GOT3 (cell line): Measurements from ENCODE around the gene NOS2.
"Not testable (repeated sequence)": the region's sequence is repeated elsewhere in the genome, so short reads cannot be mapped to it uniquely, and the experiment has no call there.

Experiments used
- DNase-seq: peaks from one replicate; lab custom pipeline; 2025; ENCODE audit warnings: mixed read lengths; lab: John Stamatoyannopoulos, UW

NOS2 gene

DNA sequence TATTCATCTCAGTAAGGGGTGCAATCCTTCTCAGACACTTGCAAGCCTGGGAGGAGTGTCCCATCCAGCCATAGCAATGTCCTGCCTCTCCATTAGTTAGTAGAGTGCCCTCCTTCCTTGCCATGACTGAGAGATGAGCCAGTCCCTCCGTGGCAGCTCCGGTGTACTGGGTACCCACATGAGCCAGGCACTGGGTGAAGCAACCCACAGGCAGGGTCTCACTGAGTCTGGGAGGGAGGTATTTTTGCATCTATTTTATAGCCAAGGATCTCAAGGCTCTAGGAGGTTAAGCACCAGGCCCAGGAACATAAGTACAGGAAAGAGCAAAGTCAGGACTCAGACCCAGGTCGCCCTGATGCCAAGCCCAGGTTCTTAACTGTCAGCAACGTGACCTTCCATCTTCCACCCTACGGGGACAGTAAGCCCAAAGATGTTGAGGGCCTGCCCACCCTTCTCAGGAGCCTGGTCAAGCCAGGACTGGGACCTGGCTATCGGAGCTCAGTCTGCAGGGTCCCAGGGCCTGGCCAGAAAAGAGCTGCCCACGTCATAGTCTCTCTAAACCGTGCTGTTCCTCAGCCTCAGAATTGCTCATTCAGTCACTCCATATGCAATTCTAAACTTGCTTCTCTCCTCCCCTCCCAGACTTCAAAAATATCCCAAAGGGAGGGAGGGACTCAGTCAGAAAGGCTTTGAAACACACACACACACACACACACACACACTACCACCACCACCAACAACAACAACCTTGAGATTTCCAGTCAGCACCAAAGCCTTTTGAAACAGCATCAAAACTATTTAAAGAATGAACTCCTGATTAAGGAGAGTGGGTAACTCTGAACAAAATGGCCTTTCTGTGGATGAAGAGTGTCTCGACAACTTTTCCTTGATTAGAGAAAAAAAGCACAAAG is 16.6 kb downstream of the NOS2 start:
- no peak for DNase-seq

DNA sequence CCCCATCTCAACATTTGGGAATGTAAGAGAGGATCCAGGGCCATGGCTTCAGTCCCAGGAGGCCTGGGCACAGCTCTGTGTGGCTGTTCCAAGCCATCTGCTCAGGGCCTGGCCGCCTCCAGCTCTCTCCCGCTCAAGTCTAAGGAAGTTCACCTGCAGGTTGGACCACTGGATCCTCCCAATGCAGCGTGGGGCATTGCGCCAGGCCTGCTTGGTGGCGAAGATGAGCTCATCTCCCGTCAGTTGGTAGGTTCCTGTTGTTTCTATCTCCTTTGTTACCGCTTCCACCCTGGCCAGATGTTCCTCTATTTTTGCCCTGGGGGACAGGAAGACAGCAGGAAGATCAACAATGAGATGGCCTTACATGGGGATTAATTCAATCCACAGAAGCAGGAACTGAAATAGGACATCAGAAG is 17.5 kb downstream of the NOS2 start:
- DNase-seq: no peak

DNA sequence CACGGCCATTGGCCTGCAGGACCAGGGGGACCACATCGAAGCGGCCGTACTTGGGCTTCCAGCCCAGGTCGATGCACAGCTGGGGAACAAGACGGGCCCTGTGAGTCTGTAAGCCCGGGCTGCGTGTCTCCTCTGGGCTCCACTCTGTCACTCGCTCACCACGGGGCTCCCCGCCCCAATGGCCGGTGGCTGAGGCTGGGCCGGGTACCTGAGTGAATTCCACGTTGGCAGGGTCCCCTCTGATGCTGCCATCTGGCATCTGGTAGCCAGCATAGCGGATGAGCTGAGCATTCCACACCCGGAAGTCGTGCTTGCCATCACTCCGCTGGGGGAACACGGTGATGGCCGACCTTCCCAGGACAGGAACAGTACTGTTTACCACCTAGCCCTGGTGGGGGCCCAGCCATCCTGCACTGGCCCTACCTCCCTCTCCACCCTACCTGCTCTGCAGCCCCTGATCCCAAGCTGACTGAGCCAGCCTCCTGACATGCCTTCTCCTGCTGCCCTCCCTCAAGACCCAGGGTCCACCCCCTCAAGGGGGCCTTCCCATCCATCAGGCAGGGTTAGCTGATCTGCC is 19.4 kb downstream of the NOS2 start:
- no peak for DNase-seq

DNA sequence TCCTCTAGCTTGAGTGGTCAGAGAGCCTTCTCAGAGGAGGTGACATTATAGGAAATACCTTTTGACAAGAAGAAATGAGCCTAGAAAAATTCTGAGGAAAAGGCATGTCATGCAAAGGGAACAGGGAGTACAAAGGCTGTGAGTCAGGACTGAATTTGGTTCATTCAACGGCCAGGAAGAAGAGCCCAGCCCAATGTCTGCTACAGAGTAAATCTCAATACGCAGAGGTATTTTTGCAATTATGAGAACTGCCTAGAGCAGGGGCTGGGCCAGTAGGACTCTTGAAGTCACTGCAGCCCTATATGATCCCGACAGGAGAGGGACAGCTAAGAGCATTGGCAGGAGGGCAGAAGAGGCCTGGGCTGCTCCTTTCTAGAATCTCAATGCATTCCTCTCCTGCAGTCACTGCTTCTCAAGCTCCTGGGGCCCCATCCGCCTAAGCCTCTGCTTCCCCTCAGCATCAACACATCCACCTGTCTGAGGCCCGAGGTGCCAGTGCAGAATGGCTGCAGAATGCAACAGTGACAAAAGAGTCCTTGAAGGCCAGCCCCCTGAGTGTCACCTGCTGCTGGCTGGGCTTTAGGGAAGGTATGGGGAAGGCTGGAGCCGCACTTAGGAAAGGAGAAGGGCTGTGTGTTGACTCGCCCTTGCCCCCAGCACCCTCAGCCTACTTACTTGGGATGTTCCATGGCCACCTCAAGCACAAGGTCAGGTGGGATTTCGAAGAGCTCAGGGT is 20.1 kb downstream of the NOS2 start:
- DNase-seq: no peak

DNA sequence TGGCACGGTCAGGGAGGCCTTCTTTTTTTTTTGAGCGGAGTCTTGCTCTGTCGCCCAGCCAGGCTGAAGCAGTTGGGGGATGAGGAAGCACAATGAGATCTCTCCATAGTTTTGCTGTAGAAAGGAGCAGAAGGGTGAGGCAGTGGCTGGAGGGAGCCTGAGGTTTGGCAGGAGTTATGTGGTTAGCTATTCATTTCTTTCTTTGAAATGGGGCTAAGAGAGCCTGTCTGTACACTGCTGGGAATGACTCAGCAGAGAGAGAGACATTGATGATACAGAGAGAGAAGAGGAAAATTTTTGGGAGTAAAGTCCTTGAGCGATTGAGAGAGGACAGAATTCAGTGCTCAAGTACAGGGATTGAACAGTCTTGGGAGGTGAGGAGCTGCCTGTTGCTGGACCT is 22.1 kb downstream of the NOS2 start:
- DNase-seq: no peak

DNA sequence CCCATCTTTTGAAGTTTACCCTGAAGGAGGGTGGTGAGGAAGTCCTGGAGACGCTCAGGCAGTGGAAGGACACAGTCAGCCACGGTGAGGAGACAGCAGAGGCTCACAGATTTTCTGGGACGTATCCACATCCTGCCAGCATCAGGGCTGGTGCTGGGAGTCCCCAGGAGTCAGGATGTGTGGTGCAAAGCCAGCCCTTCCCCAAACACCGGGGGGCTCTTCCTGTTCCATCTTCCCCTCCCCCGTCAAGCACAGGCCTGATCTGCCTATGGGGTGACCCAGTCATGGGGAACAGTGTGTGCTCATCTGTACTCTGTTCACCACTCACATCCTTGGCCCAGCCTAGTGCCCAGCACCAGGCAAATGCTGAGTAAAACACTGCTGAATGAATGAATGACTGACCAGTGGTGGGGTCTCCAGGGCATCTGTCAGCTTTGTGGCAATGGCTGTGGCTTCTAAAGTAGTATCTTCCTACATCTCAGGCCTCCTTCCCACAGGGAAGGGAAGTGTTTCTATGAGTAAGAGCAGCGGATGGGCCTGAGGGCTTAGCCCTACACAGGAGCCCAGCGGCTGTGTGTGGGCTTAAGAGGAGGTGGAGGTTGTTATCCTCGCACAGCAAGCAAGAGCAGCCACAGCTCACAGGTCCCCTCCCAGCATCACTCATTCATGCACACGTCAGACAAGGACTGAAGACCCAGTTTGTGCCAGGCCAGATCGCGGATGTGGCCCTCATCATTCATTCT is 23.3 kb downstream of the NOS2 start:
- no peak for DNase-seq

DNA sequence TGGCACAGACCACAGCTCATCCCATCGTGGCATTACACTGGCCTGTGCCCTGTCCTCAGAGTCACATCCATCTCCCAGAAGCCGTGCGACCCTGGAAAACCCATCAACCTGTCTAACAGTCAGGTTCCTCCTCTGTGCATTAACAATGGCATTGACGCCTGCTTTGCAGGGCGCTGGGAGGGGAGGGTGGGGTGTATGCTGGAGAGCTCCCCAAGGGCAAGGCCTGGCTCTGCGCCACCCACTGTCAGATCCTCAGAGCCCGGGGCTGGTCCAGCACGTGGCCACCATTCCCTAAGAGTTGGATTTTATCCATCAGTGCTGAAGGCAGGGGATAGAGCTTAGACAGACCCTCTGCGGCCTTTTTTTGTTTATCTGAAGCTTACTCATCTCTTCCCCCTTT is 28.7 kb downstream of the NOS2 start:
- no peak for DNase-seq

DNA sequence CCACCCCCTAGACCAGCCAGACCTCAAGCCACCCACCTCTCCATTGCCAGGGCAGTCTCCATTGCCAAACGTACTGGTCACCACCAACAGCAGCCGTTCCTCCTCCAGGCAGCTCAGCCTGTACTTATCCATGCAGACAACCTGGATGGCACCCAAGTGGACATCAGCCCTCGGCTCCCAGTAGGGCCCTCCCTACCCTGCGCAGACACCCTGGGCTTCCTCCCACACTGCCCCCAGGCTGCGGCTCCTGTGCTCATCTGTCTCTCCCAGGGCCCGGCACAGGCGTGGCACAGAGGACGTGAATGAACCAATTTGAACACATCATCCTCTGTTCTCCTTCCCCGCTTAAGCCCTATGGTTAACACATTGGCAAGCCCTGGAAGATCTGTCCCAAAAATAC is 29.5 kb downstream of the NOS2 start:
- no peak for DNase-seq

DNA sequence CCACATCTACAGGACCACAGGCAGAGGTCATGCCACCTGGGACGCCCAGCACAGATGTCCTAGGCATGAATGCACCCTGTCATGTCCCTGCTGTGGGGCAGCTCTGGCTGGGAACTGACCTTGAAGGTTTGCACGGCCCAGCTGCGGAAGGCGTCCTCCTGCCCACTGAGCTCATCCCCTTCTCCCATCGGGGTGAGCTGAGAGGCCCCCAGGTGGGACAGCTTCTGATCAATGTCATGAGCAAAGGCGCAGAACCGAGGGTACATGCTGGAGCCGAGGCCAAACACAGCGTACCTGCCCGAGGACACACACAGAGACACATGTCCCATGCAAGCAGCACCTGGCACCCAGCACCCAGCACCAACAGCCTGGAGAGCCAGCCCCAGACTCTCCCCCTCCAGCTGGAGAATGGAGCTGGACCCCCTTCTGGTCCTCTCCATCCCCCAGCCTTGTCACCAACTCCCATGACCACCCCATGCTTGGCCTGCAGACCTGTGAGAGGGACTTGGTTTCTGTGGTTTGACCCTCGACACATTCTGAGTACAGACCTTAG is 31.4 kb downstream of the NOS2 start:
- DNase-seq: no peak

DNA sequence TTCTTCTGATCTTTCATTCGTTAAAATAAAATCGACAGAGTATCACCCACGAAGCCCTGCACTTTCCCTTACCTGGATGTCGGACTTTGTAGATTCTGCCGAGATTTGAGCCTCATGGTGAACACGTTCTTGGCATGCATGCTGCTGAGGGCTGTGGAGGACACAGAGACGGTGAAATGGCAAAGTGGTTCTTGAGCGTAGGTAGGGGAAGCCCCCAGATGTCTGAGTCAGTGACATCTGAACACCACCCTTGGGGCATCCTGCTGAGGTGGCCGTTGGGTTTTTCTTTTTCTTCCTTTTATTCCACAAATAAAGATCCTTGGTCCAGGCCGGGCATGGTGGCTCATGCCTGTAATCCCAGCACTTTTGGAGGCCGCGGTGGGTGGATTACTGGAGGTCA is 33.9 kb downstream of the NOS2 start:
- DNase-seq: no peak

DNA sequence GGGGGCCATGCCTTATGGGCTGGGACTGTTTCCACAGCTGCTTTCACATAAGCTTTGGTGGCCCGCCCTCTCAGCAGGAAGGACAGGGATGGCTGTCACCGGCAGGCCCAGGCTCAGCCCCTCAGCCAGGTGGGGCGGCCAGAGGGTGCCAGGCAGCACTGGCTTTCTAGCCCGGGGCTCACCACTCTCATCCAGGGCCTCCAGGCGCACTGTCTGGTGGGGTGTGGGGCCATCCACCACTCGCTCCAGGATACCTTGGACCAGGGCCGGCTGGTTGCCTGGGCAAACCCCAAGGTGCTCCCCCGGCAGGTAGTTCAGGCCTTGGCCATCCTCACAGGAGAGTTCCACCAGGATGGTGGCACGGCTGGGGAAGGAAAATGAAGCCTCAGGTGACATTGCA is 35.0 kb downstream of the NOS2 start:
- DNase-seq: no peak

DNA sequence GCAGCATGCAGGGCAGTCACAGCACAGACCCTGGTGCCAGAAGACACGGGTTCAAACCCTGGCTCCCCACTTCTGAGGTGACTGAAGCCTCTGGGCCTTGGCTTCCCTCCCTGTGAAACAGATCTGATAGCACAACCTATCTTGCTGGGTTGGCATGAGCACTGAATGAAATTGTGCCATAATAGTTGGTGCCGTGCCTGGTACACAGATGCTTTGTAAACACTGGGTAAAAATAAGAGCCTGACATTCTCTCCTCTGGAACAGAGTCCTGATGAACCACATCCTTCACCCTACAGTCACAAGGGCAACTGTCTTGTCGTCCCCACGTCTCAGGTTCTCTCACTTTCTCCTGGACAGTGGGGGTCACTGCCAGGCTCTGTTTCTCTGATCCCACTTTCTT is 35.7 kb downstream of the NOS2 start:
- no peak for DNase-seq

DNA sequence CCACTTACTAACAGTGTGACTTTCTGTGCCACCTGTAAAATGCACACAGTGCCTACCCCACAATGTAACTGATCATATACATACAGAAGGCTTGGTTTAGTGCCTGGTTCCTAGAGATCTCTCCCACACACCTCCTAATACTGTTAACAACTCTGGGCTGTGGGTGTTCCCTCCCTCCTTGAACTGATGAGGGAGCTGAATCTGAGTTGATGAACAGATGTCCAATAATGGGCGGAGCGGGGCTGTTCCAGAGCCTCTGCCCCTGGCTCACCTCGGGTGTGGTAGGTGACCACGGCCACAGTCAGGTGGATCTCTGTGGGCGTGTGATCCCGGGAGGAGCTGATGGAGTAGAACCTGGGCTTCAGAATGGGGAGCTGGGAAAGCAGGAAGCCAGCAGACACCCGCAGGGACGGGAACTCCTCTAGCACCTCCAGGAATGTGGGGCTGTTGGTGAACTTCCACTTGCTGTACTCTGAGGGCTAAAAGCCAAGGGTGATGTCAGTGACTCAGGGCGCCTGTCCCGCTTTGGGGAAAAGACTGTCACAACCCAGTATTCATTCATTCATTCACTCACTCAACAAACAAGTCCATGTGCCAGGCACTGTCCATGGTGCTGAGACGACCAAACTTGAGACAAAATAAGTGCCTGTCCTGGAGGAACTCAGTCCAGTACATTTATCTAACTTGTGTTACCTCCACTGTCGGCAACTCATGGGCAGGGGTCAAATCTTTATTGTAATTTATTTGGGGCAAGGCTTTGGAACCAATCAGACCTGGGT is 37.6 kb downstream of the NOS2 start:
- DNase-seq: no peak

DNA sequence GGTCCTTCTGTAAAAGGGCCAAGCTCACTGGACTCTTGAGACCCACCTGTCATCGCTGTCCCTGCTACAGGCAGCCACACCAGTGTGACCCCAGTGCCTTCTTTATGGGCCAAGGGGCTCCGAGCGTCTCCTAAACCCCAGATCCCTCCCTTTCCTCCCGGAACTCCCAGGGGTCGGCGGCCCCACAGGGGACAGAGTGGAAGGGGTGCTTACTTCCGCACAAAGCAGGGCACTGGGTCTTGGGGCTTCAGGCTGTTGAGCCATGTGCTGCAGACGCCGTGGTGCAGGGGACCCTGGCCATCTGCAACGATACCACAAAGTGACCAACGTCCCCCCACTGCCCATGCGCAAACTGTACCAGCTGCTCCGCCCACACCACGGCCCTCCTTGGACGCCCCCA is 39.4 kb downstream of the NOS2 start:
- not testable (repeated sequence) for DNase-seq

DNA sequence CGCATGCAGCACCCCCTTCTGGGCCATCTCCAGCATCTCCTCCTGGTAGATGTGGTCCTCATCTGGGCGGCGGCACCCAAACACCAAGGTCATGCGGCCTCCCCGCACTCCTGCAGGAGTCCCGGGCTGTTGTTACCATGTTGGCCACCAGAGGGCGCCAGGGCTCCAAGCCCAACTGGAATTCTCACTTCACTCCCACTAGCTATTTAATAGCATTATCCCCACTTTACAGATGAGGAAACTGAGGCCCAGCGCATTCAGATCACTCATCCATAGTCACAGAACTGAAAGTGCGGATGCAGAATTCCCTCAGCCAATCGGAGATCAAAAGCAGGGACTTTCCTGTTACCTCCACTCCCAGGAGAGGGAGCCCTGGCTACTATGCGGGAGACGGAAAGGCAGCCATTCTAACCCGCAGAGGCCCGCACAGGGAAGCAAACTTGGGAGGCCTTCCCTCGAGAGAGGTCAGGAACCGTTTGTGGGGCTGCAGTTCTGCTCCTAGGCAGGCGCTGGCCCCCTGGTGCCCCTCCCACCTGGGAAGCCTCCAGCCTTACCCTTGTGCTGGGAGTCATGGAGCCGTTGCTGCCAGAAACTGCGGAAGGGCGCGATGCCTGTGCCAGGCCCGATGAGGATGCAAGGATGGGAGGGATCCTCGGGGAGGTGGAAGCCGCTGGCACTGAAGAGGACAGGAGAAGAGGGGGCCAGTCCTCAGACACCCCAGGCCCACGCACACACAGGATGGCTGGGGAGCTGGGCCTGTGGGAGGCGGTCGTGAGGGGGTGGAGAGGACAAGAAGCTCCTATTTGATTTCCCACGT is 40.1 kb downstream of the NOS2 start:
- DNase-seq: peak; percentile 28

DNA sequence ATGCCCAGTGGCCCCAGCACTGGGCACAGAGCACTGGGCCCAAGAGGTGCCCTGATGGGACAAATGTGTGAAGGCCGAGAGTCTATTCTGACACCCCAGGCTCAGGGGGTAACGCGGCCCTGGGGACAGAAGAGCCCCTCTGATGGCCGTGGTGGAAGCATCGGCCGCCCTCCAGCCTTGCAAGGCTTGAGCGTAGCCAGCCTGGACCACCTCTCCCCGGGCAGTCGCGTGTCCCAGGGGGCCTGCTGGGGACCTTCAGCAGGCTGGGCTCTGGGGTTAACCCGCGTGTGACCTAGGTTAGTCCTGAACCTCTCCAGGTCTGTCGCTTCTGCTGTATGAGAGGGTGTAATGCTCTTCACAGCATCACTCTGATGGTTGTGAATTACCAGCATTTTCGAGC is 40.8 kb downstream of the NOS2 start:
- no peak for DNase-seq

DNA sequence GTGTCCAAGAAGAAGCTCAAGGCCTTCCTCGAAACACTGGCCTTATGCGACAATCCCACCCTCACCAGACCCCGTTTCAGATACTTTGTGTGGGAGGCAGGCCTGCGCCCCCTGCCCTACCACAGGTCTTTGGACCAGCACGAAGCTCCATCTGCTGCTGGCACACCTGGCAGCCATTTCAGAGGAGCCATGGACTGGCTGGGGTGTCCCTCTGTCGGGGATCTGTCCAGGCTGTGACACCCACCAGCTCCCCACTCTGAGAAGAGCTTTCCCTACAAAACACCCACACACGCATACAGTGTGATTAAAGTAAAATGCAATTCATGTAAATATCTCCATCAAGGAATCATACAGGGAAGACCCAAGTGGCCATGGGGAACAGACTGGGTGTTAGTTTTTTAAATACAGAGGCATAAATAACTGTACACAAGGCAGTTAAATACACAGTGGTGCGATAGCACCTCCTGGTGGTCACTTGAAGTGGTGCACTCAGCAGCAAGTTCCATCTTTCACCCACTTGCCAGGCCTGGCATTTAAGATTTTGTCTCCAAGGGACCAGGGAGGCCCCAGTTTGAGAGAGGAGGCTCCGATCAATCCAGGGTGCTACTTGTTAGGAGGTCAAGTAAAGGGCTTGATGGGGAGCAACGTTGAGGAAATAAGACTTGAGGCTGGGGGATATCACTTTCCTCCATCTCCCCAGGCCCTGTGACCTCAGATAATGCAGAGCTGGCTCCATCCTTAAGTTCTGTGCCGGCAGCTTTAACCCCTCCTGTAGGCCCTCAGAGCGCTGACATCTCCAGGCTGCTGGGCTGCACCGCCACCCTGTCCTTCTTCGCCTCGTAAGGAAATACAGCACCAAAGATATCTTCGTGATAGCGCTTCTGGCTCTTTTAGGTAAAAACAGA is 43.6 kb downstream of the NOS2 start:
- no peak for DNase-seq

DNA sequence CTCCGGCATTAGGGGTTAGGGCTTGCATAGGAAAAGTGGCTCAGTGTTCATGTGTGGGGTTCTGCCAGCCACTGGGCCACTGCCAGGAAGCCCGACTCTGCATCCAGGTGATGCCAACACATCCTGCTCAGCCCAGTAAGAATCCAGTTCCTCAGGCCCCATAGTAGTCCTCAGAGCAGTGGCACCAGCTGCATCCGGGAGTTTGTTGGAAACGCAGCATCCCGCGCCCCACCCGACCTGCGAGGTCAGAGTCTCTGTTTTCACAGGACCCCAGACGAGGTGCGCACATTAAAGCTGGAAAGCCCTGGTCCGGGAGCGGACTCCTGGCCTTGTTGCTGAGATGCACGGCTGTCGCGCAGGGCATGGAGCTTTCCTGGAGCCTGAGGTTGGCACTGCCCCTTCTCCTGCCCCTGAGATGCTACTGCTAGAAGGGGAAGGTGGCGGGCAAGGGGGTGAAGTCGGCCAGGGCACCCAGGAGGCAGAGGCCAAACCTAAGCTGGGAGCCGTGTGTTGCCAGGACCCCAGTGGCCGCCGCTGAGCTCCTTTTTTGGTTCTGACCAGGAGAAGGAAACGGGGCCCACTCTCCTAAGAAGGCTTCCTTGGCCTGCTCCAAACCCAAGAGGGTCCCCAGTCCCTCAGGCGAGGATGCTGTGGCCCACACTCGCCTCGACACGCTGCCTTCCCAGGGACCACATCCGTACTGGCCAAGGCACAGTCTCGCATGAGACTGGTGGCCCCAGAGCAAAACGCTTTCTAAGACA is 44.4 kb downstream of the NOS2 start:
- DNase-seq: no peak

DNA sequence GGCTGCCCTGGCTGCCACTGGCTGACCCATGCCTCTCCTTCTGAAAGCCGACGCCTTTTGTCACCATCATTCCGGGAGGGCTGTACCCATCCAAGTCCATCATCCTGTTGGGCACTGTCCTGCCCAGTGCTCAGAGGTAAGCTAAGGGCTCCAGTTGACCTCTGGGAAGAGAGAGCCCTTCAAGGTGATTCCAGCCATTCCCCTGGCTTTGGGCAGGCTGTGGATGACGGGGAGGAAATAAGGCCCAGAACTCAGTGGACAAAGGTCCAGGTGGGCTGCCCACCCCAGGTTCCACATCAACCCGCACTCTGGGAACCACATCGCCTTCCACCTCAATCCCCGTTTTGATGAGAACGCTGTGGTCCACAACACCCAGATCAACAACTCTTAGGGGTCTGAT is 45.8 kb downstream of the NOS2 start:
- DNase-seq: no peak
